ENCODE results near the gene KLHL18.
"Not testable (repeated sequence)": the region's sequence is repeated elsewhere in the genome, so short reads cannot be mapped to it uniquely, and the experiment has no call there.

Gene KLHL18

GRCh38 chr3:47276558-47276957 lies 6.2 kb upstream of the KLHL18 start:
- DNase-seq: no peak

GRCh38 chr3:47280519-47280918 lies 2.2 kb upstream of the KLHL18 start:
- DNase-seq: no peak

GRCh38 chr3:47283193-47283537 lies 421 bp downstream of the KLHL18 start:
- DNase-seq: no peak

GRCh38 chr3:47283591-47284364 lies 1.0 kb downstream of the KLHL18 start:
- DNase-seq: no peak

GRCh38 chr3:47288966-47289910 lies 6.5 kb downstream of the KLHL18 start:
- no peak for DNase-seq

GRCh38 chr3:47291158-47291753 lies 8.5 kb downstream of the KLHL18 start:
- DNase-seq: no peak

GRCh38 chr3:47291754-47292420 lies 9.1 kb downstream of the KLHL18 start:
- DNase-seq: not testable (repeated sequence)

- DNase-seq: no peak
Measured at GRCh38 chr3:47293822-47294221, 11.1 kb downstream of the KLHL18 start.

- DNase-seq: no peak
Measured at GRCh38 chr3:47294392-47294791, 11.6 kb downstream of the KLHL18 start.

GRCh38 chr3:47295322-47295721 lies 12.6 kb downstream of the KLHL18 start:
- DNase-seq: no peak

GRCh38 chr3:47295976-47296375 lies 13.2 kb downstream of the KLHL18 start:
- no peak for DNase-seq

- no peak for DNase-seq
Measured at GRCh38 chr3:47296562-47297302, 14.0 kb downstream of the KLHL18 start.

- no peak for DNase-seq
Measured at GRCh38 chr3:47298439-47298838, 15.7 kb downstream of the KLHL18 start.

- DNase-seq: no peak
Measured at GRCh38 chr3:47299381-47300318, 16.9 kb downstream of the KLHL18 start.

GRCh38 chr3:47301456-47301855 lies 18.7 kb downstream of the KLHL18 start:
- no peak for DNase-seq

- no peak for DNase-seq
Measured at GRCh38 chr3:47306022-47306421, 23.3 kb downstream of the KLHL18 start.

- not testable (repeated sequence) for DNase-seq
Measured at GRCh38 chr3:47309231-47309630, 26.5 kb downstream of the KLHL18 start.

- no peak for DNase-seq
Measured at GRCh38 chr3:47310391-47310790, 27.6 kb downstream of the KLHL18 start.

- DNase-seq: no peak
Measured at GRCh38 chr3:47313341-47314055, 30.8 kb downstream of the KLHL18 start.

GRCh38 chr3:47314056-47314764 lies 31.5 kb downstream of the KLHL18 start:
- DNase-seq: no peak
